ENCODE data around the gene SLC7A5.
"Not testable (repeated sequence)": the region's sequence is repeated elsewhere in the genome, so short reads cannot be mapped to it uniquely, and the experiment has no call there.

The SLC7A5 gene

DNA sequence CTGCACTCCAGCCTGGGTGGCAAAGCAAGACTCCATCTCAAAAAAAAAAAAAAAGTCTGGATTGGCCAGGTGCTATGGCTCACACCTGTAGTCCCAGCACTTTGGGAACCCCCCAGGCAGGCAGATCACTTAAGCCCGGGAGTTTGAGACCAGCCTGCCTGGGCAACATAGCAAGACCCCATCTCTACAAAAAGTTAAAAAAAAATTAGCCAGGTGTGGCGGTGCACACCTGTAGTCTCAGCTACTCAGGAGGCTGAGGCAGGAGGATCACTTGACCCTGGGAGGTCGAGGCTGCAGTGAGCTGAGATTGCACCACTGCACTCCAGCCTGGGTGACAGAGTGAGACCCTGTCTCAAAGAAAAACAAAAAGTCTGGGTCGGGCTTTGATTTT, 42.9 kb downstream of the SLC7A5 start:
- H2BK120ac ChIP-seq (ENCODE audit: low read depth, low read length); H3K14ac ChIP-seq (ENCODE audit: low read length in 2 of 2); H3K18ac ChIP-seq (ENCODE audit: low read depth in 1 of 2, low read length in 2 of 2); H2AFZ ChIP-seq (ENCODE audit: low read depth, low read length); DNase-seq; H4K91ac ChIP-seq (ENCODE audit: low read length); H3K23ac ChIP-seq (ENCODE audit: low read length in 2 of 2); H3K4me3 ChIP-seq (ENCODE audit: insufficient read depth in 1 of 2, low read depth in 1 of 2, low read length in 2 of 2); H4K8ac ChIP-seq (ENCODE audit: low read length); H2BK15ac ChIP-seq (ENCODE audit: low read depth, poor library complexity, severe bottlenecking); H3K9me3 ChIP-seq (ENCODE audit: control insufficient read depth, low read length); H2BK5ac ChIP-seq (ENCODE audit: low read depth, low read length, poor library complexity, severe bottlenecking); H2AK5ac ChIP-seq (ENCODE audit: low read length, severe bottlenecking); H3K9ac ChIP-seq (ENCODE audit: low read length); H3K27ac ChIP-seq (ENCODE audit: low read length, poor library complexity, severe bottlenecking); H3K4me2 ChIP-seq (ENCODE audit: low read length, poor library complexity, severe bottlenecking); H2BK12ac ChIP-seq (ENCODE audit: low read length in 2 of 2); H3K79me1 ChIP-seq (replicated peaks; ENCODE audit: low read length, poor library complexity, severe bottlenecking); H3K4ac ChIP-seq (ENCODE audit: low read depth in 1 of 2, low read length in 2 of 2): not testable (repeated sequence)
- H3K36me3 ChIP-seq (ENCODE audit: control insufficient read depth in 1 of 2, insufficient read depth in 2 of 2, low read depth in 1 of 2, low read length in 2 of 2) = peaks cover 3 to 18% of the 10 kb centered on the region in 2 experiments
- H3K4me1 ChIP-seq (ENCODE audit: control insufficient read depth, insufficient read depth, low read depth, low read length) = peaks cover 15% of the 10 kb centered on the region
- WGBS = 70% methylated on average over 4 of the region's 4 CpGs
- H3K27me3 ChIP-seq (ENCODE audit: control insufficient read depth in 1 of 2, insufficient read depth in 1 of 2, low read length in 2 of 2) = peaks cover 32 to 43% of the 10 kb centered on the region in 2 experiments

DNA sequence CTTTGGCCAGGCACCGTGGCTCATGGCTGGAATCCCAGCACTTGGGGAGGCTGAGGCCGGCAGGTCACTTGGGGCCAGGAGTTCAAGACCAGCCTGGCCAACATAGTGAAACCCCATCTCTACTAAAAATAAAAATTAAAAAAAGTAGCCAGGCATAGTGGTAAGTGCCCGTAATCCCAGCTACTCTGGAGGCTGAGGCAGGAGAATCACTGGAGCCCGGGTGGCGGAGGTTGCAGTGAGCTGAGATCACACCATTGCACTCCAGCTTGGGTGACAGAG, 43.5 kb downstream of the SLC7A5 start:
- not testable (repeated sequence) for H3K14ac ChIP-seq (ENCODE audit: low read length in 2 of 2); H2AK5ac ChIP-seq (ENCODE audit: low read length, severe bottlenecking); H2AFZ ChIP-seq (ENCODE audit: low read depth, low read length); H3K4me2 ChIP-seq (ENCODE audit: low read length, poor library complexity, severe bottlenecking); H3K18ac ChIP-seq (ENCODE audit: low read depth in 1 of 2, low read length in 2 of 2); H3K79me1 ChIP-seq (replicated peaks; ENCODE audit: low read length, poor library complexity, severe bottlenecking); H3K9ac ChIP-seq (ENCODE audit: low read length); DNase-seq; H3K23ac ChIP-seq (ENCODE audit: low read length in 2 of 2); H2BK120ac ChIP-seq (ENCODE audit: low read depth, low read length); H3K9me3 ChIP-seq (ENCODE audit: control insufficient read depth, low read length); H3K27ac ChIP-seq (ENCODE audit: low read length, poor library complexity, severe bottlenecking); H2BK12ac ChIP-seq (ENCODE audit: low read length in 2 of 2); H3K4me3 ChIP-seq (ENCODE audit: insufficient read depth in 1 of 2, low read depth in 1 of 2, low read length in 2 of 2); H4K8ac ChIP-seq (ENCODE audit: low read length); H2BK15ac ChIP-seq (ENCODE audit: low read depth, poor library complexity, severe bottlenecking); H4K91ac ChIP-seq (ENCODE audit: low read length); H2BK5ac ChIP-seq (ENCODE audit: low read depth, low read length, poor library complexity, severe bottlenecking); H3K4ac ChIP-seq (ENCODE audit: low read depth in 1 of 2, low read length in 2 of 2)
- Histone ChIP-seq H3K36me3 (ENCODE audit: control insufficient read depth in 1 of 2, insufficient read depth in 2 of 2, low read depth in 1 of 2, low read length in 2 of 2) (peaks cover 0 to 12% of the 10 kb centered on the region in 2 experiments), H3K4me1 (ENCODE audit: control insufficient read depth, insufficient read depth, low read depth, low read length) (peaks cover 15% of the 10 kb centered on the region), H3K27me3 (ENCODE audit: control insufficient read depth in 1 of 2, insufficient read depth in 1 of 2, low read length in 2 of 2) (peaks cover 32 to 45% of the 10 kb centered on the region in 2 experiments)
- 80% methylated on average over 5 of the region's 5 CpGs for WGBS

DNA sequence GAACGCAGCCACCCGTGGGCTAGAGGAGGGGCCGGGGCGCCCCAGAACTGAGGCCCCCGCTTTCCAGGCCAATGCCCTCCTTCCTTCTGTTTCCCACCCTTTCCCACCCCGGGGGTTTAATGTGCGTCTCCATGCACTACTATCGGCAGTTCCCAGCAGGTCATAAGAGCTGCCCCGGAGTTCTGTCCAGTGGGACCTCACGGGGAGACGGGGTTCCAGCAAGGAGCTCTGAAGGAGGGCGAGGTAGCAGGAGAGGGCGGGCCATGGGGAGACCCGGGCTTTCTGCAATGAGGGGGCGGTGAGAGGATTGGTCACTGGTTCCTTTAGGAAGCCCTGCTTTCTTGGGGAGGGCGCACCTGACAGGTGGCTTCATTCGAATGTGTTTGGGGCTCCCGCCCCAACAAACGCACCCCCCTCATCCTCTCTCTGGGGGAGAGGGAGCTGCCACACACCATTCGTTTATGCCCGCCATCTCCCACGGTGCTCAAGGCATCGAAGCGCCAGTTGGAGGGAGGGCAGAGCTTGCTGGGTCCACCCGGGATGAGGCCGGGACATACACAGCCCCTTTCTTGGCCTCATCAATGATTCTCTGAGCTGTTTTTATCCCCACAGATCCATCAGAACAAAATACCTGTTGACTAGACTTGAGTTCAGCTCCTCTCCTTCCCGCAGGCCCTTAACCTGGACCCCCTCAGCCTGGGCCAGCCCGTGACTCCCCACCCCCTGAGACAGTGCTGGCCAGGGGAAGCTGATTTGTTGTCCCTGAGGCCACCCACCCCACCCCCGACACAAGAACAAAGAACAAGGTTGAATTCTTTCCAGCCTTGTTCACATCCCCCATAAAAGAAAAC, 44.1 kb downstream of the SLC7A5 start:
- Histone ChIP-seq H3K14ac (ENCODE audit: low read length in 2 of 2) (no peak overlapping the region), H3K4me1 (ENCODE audit: control insufficient read depth, insufficient read depth, low read depth, low read length) (peaks cover 10% of the 10 kb centered on the region), H2BK5ac (ENCODE audit: low read depth, low read length, poor library complexity, severe bottlenecking) (no peak overlapping the region), H2AK5ac (ENCODE audit: low read length, severe bottlenecking) (no peak overlapping the region), H3K27me3 (ENCODE audit: control insufficient read depth in 1 of 2, insufficient read depth in 1 of 2, low read length in 2 of 2) (peaks cover 32 to 45% of the 10 kb centered on the region in 2 experiments), H3K9me3 (ENCODE audit: control insufficient read depth, low read length) (no peaks in the 10 kb centered on the region), H3K18ac (ENCODE audit: low read depth in 1 of 2, low read length in 2 of 2) (no peak overlapping the region), H3K4me3 (ENCODE audit: insufficient read depth in 1 of 2, low read depth in 1 of 2, low read length in 2 of 2) (no peak overlapping the region), H2BK12ac (ENCODE audit: low read length in 2 of 2) (no peak overlapping the region), H3K27ac (ENCODE audit: low read length, poor library complexity, severe bottlenecking) (no peak overlapping the region), H3K4me2 (ENCODE audit: low read length, poor library complexity, severe bottlenecking) (no peak overlapping the region), H3K79me1 (replicated peaks; ENCODE audit: low read length, poor library complexity, severe bottlenecking) (no peaks in the 10 kb centered on the region), H2BK15ac (ENCODE audit: low read depth, poor library complexity, severe bottlenecking) (no peak overlapping the region), H2AFZ (ENCODE audit: low read depth, low read length) (no peak overlapping the region), H3K23ac (ENCODE audit: low read length in 2 of 2) (no peak overlapping the region), H4K91ac (ENCODE audit: low read length) (no peak overlapping the region), H2BK120ac (ENCODE audit: low read depth, low read length) (no peak overlapping the region), H3K36me3 (ENCODE audit: control insufficient read depth in 1 of 2, insufficient read depth in 2 of 2, low read depth in 1 of 2, low read length in 2 of 2) (peaks cover 0 to 7% of the 10 kb centered on the region in 2 experiments), H4K8ac (ENCODE audit: low read length) (no peak overlapping the region), H3K4ac (ENCODE audit: low read depth in 1 of 2, low read length in 2 of 2) (no peak overlapping the region), H3K9ac (ENCODE audit: low read length) (no peak overlapping the region)
- no peak for DNase-seq
- WGBS = 86% methylated on average over 27 of the region's 29 CpGs

DNA sequence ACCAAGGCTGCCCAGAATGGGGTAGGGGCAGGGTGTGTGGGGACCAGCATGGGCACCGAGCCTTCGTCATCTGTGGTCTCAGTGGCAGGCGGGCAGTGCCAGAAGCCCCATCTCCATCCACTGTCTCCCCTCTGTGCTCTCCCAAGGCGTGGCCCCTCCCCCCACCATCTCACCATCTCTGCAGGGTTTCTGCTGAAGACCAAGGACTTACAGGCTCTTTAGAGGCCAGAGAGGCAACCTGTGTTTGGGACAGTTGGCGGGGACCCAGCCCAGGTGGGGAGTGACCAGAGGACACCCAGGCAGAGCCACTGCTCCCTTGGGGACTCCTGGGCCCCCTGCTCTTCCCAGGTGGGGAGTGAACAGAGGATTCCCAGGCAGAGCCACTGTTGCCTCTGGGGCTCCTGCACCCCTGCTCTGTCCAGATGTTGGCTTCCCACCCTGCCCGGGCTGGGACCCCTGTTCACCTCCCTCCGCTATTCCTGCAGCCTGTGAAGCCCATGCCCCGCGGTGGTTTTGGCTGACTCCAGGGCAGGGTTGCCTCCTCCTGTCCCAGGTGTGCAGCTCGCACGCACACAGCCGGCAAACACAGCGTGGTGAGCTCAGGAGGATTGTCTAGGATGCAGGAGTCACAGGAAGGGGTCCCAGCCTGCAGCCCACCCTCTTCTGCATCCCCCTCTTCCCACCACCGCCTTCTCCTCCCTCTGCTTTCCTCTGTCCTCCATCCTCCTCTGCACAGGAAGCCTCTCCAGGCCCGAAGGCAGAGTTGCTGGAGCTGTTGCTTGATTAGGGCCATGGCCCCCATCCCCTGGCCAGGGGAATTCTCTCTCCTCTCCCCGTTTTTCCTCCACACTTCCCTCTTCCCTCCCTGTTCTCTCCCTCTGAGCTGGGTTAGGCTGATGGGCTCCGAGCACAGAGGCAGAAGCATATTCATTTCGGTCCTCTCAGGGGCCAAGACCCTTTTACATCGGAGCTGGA, 45.0 kb downstream of the SLC7A5 start:
- H4K91ac ChIP-seq (ENCODE audit: low read length) = no peak overlapping the region
- no peak overlapping the region for H3K23ac ChIP-seq (ENCODE audit: low read length in 2 of 2)
- no peaks in the 10 kb centered on the region for H3K9me3 ChIP-seq (ENCODE audit: control insufficient read depth, low read length)
- H3K18ac ChIP-seq (ENCODE audit: low read depth in 1 of 2, low read length in 2 of 2) = no peak overlapping the region
- no peak overlapping the region for H3K4me3 ChIP-seq (ENCODE audit: insufficient read depth in 1 of 2, low read depth in 1 of 2, low read length in 2 of 2)
- peaks cover 3% of the 10 kb centered on the region for H3K4me1 ChIP-seq (ENCODE audit: control insufficient read depth, insufficient read depth, low read depth, low read length)
- no peak overlapping the region for H4K8ac ChIP-seq (ENCODE audit: low read length)
- H3K9ac ChIP-seq (ENCODE audit: low read length) = no peak overlapping the region
- H3K4ac ChIP-seq (ENCODE audit: low read depth in 1 of 2, low read length in 2 of 2) = no peak overlapping the region
- peaks cover 32 to 50% of the 10 kb centered on the region in 2 experiments for H3K27me3 ChIP-seq (ENCODE audit: control insufficient read depth in 1 of 2, insufficient read depth in 1 of 2, low read length in 2 of 2)
- H2BK12ac ChIP-seq (ENCODE audit: low read length in 2 of 2) = no peak overlapping the region
- H2BK5ac ChIP-seq (ENCODE audit: low read depth, low read length, poor library complexity, severe bottlenecking) = no peak overlapping the region
- peak overlapping the region in 1 of 2 experiments; percentile 50 for H3K14ac ChIP-seq (ENCODE audit: low read length in 2 of 2)
- H3K4me2 ChIP-seq (ENCODE audit: low read length, poor library complexity, severe bottlenecking) = no peak overlapping the region
- no peak overlapping the region for H2AK5ac ChIP-seq (ENCODE audit: low read length, severe bottlenecking)
- 83% methylated on average over 19 of the region's 19 CpGs for WGBS
- no peak for DNase-seq
- no peak overlapping the region for H2BK15ac ChIP-seq (ENCODE audit: low read depth, poor library complexity, severe bottlenecking)
- H2BK120ac ChIP-seq (ENCODE audit: low read depth, low read length) = no peak overlapping the region
- peaks cover 0 to 6% of the 10 kb centered on the region in 2 experiments for H3K36me3 ChIP-seq (ENCODE audit: control insufficient read depth in 1 of 2, insufficient read depth in 2 of 2, low read depth in 1 of 2, low read length in 2 of 2)
- no peaks in the 10 kb centered on the region for H3K79me1 ChIP-seq (replicated peaks; ENCODE audit: low read length, poor library complexity, severe bottlenecking)
- H3K27ac ChIP-seq (ENCODE audit: low read length, poor library complexity, severe bottlenecking) = no peak overlapping the region
- H2AFZ ChIP-seq (ENCODE audit: low read depth, low read length) = peak overlapping the region; percentile 23
